HepG2 (cell line): ENCODE data around the gene SEPTIN11. TPM values are rescaled to one million over a fixed set of nuclear protein-coding genes. Genes with fewer than 3 reads are reported as not detected.

Experiments
- ATAC-seq: fragments of 200-7000 bp; cut with Tn5 transposase; 3 replicates; pipeline ENCODE4 v1.9.1; 2020; ENCODE audit warnings: mild to moderate bottlenecking, moderate library complexity
- BruUV-seq: library from RNA; stranded (reverse); fragments of 400-500 nt; replicated peaks from 2 replicates; lab custom pipeline; 2021; lab: Mats Ljungman, UMichigan
- CTCF ChIA-PET: fragments of 300-600 bp; formaldehyde crosslinking; extraction: SDS; loops from one replicate; lab custom pipeline; 2021; ENCODE audit warnings: low total read pairs, inconsistent platforms, low intra/inter-chr PET ratio; lab: Yijun Ruan, JAX
- POLR2A ChIA-PET: fragments of 350-600 bp; sonication (Branson Sonifier 250); formaldehyde crosslinking; loops from one replicate; lab custom pipeline; 2020; ENCODE audit warnings: antibody characterized with exemption, inconsistent platforms; lab: Yijun Ruan, JAX
- DNase-seq: peaks from one replicate; pipeline ENCODE4 v3.0.0-alpha.2; 2015; ENCODE audit warnings: low spot score
- FAIRE-seq: peaks from 3 replicates; lab custom pipeline; 2011; peaks lifted over from hg19 to GRCh38; lab: Jason Lieb, UNC
- H2AFZ ChIP-seq: one replicate; pipeline ENCODE4 v1.6.1; 2011; ENCODE audit warnings: low read length, inconsistent platforms
- H3K27ac ChIP-seq: fragments of 300-600 bp; 3 replicates; pipeline ENCODE4 v1.8.0; 2011; ENCODE audit warnings: mixed run types, mild to moderate bottlenecking, mixed read lengths, low read length, inconsistent platforms; ENCODE audit not compliant: insufficient read depth; ENCODE audit errors: extremely low read length
- H3K27me3 ChIP-seq, 2 experiments: fragments of 200-600 bp in 1 of 2; 2 replicates in 1 of 2; 3 replicates in 1 of 2; pipeline versions ENCODE4 v1.6.0 to v1.8.0; 2011; ENCODE audit warnings: low read length in 2 of 2, mild to moderate bottlenecking in 2 of 2, moderate library complexity in 2 of 2, inconsistent platforms in 1 of 2; ENCODE audit not compliant: insufficient read depth in 2 of 2, control insufficient read depth in 1 of 2
- H3K36me3 ChIP-seq, 2 experiments: fragments of 200-600 bp in 1 of 2; replicated peaks in 1 of 2; 2 replicates in 1 of 2; 3 replicates in 1 of 2; pipeline versions ENCODE4 v1.5.1 to v1.8.0; 2011; ENCODE audit warnings: low read length in 2 of 2, inconsistent platforms in 1 of 2; ENCODE audit not compliant: insufficient read depth in 2 of 2, control insufficient read depth in 1 of 2
- H3K4me1 ChIP-seq: 2 replicates; pipeline ENCODE4 v1.5.1; 2012; ENCODE audit warnings: low read length, inconsistent platforms; ENCODE audit not compliant: insufficient read depth
- H3K4me2 ChIP-seq: 2 replicates; pipeline ENCODE4 v1.6.0; 2011; ENCODE audit warnings: low read depth, low read length, inconsistent platforms
- H3K4me3 ChIP-seq, 3 experiments: fragments of 200-600 bp in 1 of 3; sonication (generic), shearing (Covaris generic) in 1 of 3; replicated peaks in 1 of 3; 2 replicates each; pipeline ENCODE4 v1.5.1; 2011 to 2016; ENCODE audit warnings: low read length in 3 of 3, inconsistent platforms in 2 of 3, low read depth in 2 of 3, mild to moderate bottlenecking in 2 of 3, control low read depth in 1 of 3, mixed read lengths in 1 of 3; ENCODE audit not compliant: insufficient read depth in 1 of 3
- H3K79me2 ChIP-seq: one replicate; pipeline ENCODE4 v1.6.1; 2011; ENCODE audit warnings: low read length, inconsistent platforms; ENCODE audit not compliant: insufficient read depth
- H3K9ac ChIP-seq: 2 replicates; pipeline ENCODE4 v1.6.0; 2011; ENCODE audit warnings: mild to moderate bottlenecking, low read depth, low read length, inconsistent platforms; ENCODE audit not compliant: insufficient read depth
- H3K9me3 ChIP-seq: 2 replicates; pipeline ENCODE4 v1.5.1; 2012; ENCODE audit warnings: mild to moderate bottlenecking, low read length
- H4K20me1 ChIP-seq: 2 replicates; pipeline ENCODE4 v1.6.0; 2011; ENCODE audit warnings: inconsistent platforms, mild to moderate bottlenecking, low read length, moderate library complexity; ENCODE audit not compliant: insufficient read depth
- NBN ChIP-seq: fragments of 450-650 bp; conservative IDR thresholded peaks from 2 replicates; pipeline ENCODE4 v1.6.1; 2017
- SCMH1 ChIP-seq: sonication (generic); formaldehyde crosslinking; IDR thresholded peaks from 2 replicates; pipeline ENCODE4 v1.9.0; 2021; ENCODE audit warnings: missing genetic modification reagents, mild to moderate bottlenecking, borderline replicate concordance
- SOX13 ChIP-seq, 3 experiments: fragments of 450-650 bp in 1 of 3; sonication (generic) in 1 of 3; formaldehyde crosslinking in 1 of 3; IDR thresholded peaks in 2 of 3; conservative IDR thresholded peaks in 1 of 3; 2 replicates each; pipeline versions ENCODE4 v1.5.0 to v1.6.1; 2016 to 2020; ENCODE audit warnings: antibody characterized with exemption in 1 of 3, mild to moderate bottlenecking in 1 of 3, missing compliant biosample characterization in 1 of 3, missing genetic modification reagents in 1 of 3, moderate library complexity in 1 of 3
- YEATS4 ChIP-seq: sonication (generic); formaldehyde crosslinking; IDR thresholded peaks from 2 replicates; pipeline ENCODE4 v1.4.0; 2020; ENCODE audit warnings: missing genetic modification reagents, borderline replicate concordance
- ZNF17 ChIP-seq: sonication (generic); formaldehyde crosslinking; IDR thresholded peaks from 2 replicates; pipeline ENCODE4 v1.5.0; 2020; ENCODE audit warnings: mild to moderate bottlenecking, missing genetic modification reagents
- ZNF274 ChIP-seq: sonication (generic); formaldehyde crosslinking; IDR thresholded peaks from 2 replicates; pipeline ENCODE4 v1.5.1; 2020; ENCODE audit warnings: mild to moderate bottlenecking, missing genetic modification reagents
- ZNF629 ChIP-seq: sonication (generic); formaldehyde crosslinking; conservative IDR thresholded peaks from 2 replicates; pipeline ENCODE4 v1.5.0; 2020; ENCODE audit warnings: missing genetic modification reagents
- WGBS: methylation state at CpG from one replicate; pipeline ENCODE4 v1.1.6; 2017; ENCODE audit warnings: low lambda C conversion rate; 5-methylcytosine and 5-hydroxymethylcytosine counted together
- in situ Hi-C: cut with HindIII; loops from 2 replicates; pipeline ENCODE4 v1.10.0; 2017; ENCODE audit warnings: low pct_unique_long_range_greater_than_20kb; ENCODE audit not compliant: extremely low pct_ligation_motif_present
- intact Hi-C: fragments of 100-400 bp; cut with micrococcal nuclease; formaldehyde crosslinking; loops from one replicate; pipeline ENCODE4 v1.10.0; 2022; ENCODE audit not compliant: unreplicated experiment
- polyA plus RNA-seq, 8 experiments: library from polyadenylated mRNA; depleted of rRNA in 3 of 8; stranded (reverse) in 7 of 8; unstranded in 1 of 8; fragments of >200 nt; fragmentation: Illumina TruSeq in 4 of 8; extraction: Trizol in 4 of 8; gene quantifications; 2 replicates each; pipeline versions ENCODE4 v1.2.1 to v1.2.3, GENCODE V29; 2011 to 2016; ENCODE audit warnings: low read depth in 4 of 8, missing spikeins in 1 of 8, mixed read lengths in 1 of 8; ENCODE audit not compliant: insufficient read depth in 1 of 8
- total RNA-seq, 5 experiments: library from RNA; depleted of rRNA; stranded (reverse); fragments of >200 nt; fragmentation: Illumina TruSeq; extraction: Trizol; gene quantifications; 2 replicates each; pipeline ENCODE4 v1.2.3, GENCODE V29; 2016; ENCODE audit warnings: low read depth in 1 of 5
- TF ChIP-seq, protein P1 (sequence below): IDR thresholded peaks from 2 replicates; pipeline ENCODE4 v1.6.1; 2016
- TF ChIP-seq, protein P2 (sequence below): sonication (generic); formaldehyde crosslinking; IDR thresholded peaks from 2 replicates; pipeline ENCODE4 v1.4.0; 2020; ENCODE audit warnings: mild to moderate bottlenecking, missing genetic modification reagents, borderline replicate concordance
- TF ChIP-seq, protein P3 (sequence below): sonication (generic); formaldehyde crosslinking; IDR thresholded peaks from 2 replicates; pipeline ENCODE4 v1.9.0; 2022; ENCODE audit warnings: low read depth, missing genetic modification reagents

The SEPTIN11 gene
- total and polyA plus RNA-seq, 2 of the 13 experiments (the other 11 are each of a cell fraction or from before 2014, with no cell fraction given): 28.9 to 47.3 TPM

DNA sequence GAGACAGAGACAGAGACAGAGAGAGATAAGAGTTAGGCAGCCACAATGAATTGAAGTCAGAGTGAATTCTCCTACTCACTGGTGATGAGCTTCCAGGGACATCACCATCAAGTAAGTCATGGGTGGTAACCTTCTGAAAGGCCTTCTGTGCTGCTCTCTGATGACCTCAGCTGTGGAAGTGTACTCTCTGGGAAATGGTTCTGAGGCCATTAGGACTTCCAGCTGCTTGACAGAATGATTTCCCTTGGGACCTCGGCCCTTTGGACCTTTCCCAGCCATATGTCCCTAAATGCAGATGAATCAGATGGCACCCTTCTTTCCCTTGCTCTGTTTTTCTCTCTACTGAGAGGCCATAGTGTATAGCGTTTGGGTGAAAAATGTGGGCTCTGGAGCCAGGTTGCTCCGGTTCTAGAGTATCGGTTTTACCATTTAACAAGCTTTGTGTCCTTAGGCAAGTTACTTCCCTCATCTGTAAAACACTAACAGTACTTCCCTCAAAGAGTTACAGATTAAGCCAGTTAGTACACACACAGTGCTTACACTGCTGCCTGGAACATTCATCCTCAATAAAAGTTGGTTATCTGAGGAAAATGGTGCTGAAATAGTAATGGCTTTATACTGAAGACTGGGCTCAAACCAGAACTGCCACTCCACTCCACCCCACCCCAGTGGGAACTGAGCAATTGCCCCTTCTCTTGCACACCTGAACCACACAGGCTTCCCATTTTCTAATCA, 7.6 kb downstream of the SEPTIN11 start (continued):
- TF ChIP-seq SOX13 (IDR thresholded peaks at IDR 0.05) (no peak), SOX13 (CRISPR knock-in tag; conservative IDR thresholded peaks at IDR 0.05 in 1 of 2, IDR thresholded peaks at IDR 0.05 in 1 of 2) (no peak)

DNA sequence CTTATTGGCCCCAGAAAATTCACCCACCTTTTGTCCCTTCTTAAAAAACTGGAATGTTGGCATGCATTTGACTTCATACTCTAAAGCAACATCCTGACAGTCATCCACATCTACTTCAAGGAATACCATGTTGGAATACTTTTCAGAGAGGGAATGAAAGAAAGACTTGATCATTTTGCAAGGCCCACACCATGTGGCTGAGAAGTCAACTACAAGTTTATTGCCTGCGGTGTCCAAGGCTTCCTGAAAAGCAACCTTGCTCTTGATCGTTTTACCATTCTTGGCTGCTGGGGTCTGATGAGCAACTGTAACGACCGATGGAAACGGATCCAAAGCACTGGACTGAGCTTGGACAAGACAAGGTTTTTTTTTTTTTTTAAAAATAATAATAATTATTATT, 9.3 kb downstream of the SEPTIN11 start:
- DNase-seq (no peak), FAIRE-seq (peak; percentile 23), ATAC-seq (no peak)
- POLR2A ChIA-PET: no interaction called here
- no TSS peak for BruUV-seq
- Histone ChIP-seq H3K9ac (no peak overlapping the region), H3K36me3 (no peaks in the 10 kb centered on the region), H2AFZ (no peak overlapping the region), H3K4me1 (peaks cover 34% of the 10 kb centered on the region), H3K9me3 (no peaks in the 10 kb centered on the region), H3K27me3 (no peaks in the 10 kb centered on the region; a peak in 1 of 5 replicates), H3K27ac (no peak overlapping the region), H3K79me2 (peaks cover 24% of the 10 kb centered on the region), H3K4me2 (no peak overlapping the region), H4K20me1 (no peaks in the 10 kb centered on the region), H3K4me3 (no peak overlapping the region)
- CTCF ChIA-PET: no interaction called here
- WGBS: 96% methylated on average over 5 of the region's 5 CpGs
- in situ Hi-C loops (no loop called here), intact Hi-C loops (no loop called here)
- TF ChIP-seq, protein P1, sequence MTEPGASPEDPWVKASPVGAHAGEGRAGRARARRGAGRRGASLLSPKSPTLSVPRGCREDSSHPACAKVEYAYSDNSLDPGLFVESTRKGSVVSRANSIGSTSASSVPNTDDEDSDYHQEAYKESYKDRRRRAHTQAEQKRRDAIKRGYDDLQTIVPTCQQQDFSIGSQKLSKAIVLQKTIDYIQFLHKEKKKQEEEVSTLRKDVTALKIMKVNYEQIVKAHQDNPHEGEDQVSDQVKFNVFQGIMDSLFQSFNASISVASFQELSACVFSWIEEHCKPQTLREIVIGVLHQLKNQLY (CRISPR knock-in tag): no peak
- TF ChIP-seq SCMH1 (CRISPR knock-in tag) (no peak), ZNF274 (no peak), YEATS4 (CRISPR knock-in tag) (no peak), ZNF17 (no peak), NBN (no peak), ZNF629 (CRISPR knock-in tag) (no peak)
- TF ChIP-seq, protein P2, sequence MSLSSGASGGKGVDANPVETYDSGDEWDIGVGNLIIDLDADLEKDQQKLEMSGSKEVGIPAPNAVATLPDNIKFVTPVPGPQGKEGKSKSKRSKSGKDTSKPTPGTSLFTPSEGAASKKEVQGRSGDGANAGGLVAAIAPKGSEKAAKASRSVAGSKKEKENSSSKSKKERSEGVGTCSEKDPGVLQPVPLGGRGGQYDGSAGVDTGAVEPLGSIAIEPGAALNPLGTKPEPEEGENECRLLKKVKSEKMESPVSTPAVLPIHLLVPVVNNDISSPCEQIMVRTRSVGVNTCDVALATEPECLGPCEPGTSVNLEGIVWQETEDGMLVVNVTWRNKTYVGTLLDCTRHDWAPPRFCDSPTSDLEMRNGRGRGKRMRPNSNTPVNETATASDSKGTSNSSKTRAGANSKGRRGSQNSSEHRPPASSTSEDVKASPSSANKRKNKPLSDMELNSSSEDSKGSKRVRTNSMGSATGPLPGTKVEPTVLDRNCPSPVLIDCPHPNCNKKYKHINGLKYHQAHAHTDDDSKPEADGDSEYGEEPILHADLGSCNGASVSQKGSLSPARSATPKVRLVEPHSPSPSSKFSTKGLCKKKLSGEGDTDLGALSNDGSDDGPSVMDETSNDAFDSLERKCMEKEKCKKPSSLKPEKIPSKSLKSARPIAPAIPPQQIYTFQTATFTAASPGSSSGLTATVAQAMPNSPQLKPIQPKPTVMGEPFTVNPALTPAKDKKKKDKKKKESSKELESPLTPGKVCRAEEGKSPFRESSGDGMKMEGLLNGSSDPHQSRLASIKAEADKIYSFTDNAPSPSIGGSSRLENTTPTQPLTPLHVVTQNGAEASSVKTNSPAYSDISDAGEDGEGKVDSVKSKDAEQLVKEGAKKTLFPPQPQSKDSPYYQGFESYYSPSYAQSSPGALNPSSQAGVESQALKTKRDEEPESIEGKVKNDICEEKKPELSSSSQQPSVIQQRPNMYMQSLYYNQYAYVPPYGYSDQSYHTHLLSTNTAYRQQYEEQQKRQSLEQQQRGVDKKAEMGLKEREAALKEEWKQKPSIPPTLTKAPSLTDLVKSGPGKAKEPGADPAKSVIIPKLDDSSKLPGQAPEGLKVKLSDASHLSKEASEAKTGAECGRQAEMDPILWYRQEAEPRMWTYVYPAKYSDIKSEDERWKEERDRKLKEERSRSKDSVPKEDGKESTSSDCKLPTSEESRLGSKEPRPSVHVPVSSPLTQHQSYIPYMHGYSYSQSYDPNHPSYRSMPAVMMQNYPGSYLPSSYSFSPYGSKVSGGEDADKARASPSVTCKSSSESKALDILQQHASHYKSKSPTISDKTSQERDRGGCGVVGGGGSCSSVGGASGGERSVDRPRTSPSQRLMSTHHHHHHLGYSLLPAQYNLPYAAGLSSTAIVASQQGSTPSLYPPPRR: no peak
- TF ChIP-seq, protein P3, sequence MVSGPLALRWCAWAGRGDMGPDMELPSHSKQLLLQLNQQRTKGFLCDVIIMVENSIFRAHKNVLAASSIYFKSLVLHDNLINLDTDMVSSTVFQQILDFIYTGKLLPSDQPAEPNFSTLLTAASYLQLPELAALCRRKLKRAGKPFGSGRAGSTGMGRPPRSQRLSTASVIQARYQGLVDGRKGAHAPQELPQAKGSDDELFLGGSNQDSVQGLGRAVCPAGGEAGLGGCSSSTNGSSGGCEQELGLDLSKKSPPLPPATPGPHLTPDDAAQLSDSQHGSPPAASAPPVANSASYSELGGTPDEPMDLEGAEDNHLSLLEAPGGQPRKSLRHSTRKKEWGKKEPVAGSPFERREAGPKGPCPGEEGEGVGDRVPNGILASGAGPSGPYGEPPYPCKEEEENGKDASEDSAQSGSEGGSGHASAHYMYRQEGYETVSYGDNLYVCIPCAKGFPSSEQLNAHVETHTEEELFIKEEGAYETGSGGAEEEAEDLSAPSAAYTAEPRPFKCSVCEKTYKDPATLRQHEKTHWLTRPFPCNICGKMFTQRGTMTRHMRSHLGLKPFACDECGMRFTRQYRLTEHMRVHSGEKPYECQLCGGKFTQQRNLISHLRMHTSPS (CRISPR knock-in tag): no peak
